Urothelium cell line (cell line): ENCODE results near the gene WWTR1.
A peak's percentile ranks its signal among the peaks of the same experiment; 100 is the strongest.

Experiments
- DNase-seq: peaks from one replicate; pipeline ENCODE4 v3.0.0; 2011; ENCODE audit warnings: low spot score, mixed read lengths
- FAIRE-seq: peaks from 2 replicates; lab custom pipeline; 2011; peaks lifted over from hg19 to GRCh38; lab: Jason Lieb, UNC

Gene WWTR1

GRCh38 chr3:149572796-149573414 is 84.9 kb downstream of the WWTR1 start:
- FAIRE-seq (no peak), DNase-seq (no peak)

- FAIRE-seq (no peak), DNase-seq (no peak)
These were observed 86.4 kb downstream of the WWTR1 start for GRCh38 chr3:149571381-149571780.

- FAIRE-seq: no peak
- DNase-seq: no peak
These were observed 87.8 kb downstream of the WWTR1 start for GRCh38 chr3:149570016-149570415.

- DNase-seq (no peak), FAIRE-seq (no peak)
These were observed 90.4 kb downstream of the WWTR1 start for GRCh38 chr3:149567381-149567780.

GRCh38 chr3:149566292-149566975 is 91.4 kb downstream of the WWTR1 start:
- no peak for DNase-seq
- no peak for FAIRE-seq

- FAIRE-seq: no peak
- DNase-seq: no peak
These were observed 93.7 kb downstream of the WWTR1 start for GRCh38 chr3:149564079-149564478.

GRCh38 chr3:149563114-149563513 is 94.7 kb downstream of the WWTR1 start:
- DNase-seq (no peak), FAIRE-seq (no peak)

GRCh38 chr3:149560617-149561016 is 97.2 kb downstream of the WWTR1 start:
- DNase-seq (no peak), FAIRE-seq (no peak)

GRCh38 chr3:149560001-149560400 is 97.8 kb downstream of the WWTR1 start:
- no peak for FAIRE-seq
- DNase-seq: no peak

- DNase-seq (no peak), FAIRE-seq (no peak)
These were observed 98.3 kb downstream of the WWTR1 start for GRCh38 chr3:149559525-149559924.

GRCh38 chr3:149555927-149556326 is 101.9 kb downstream of the WWTR1 start:
- DNase-seq (no peak), FAIRE-seq (no peak)

GRCh38 chr3:149554826-149555225 is 103.0 kb downstream of the WWTR1 start:
- DNase-seq (peak; percentile 30), FAIRE-seq (no peak)

GRCh38 chr3:149553781-149554451 is 103.9 kb downstream of the WWTR1 start:
- DNase-seq (no peak), FAIRE-seq (no peak)

GRCh38 chr3:149552700-149553099 is 105.1 kb downstream of the WWTR1 start:
- FAIRE-seq (no peak), DNase-seq (no peak)

- no peak for DNase-seq
- FAIRE-seq: no peak
These were observed 106.3 kb downstream of the WWTR1 start for GRCh38 chr3:149551500-149551899.

- FAIRE-seq (no peak), DNase-seq (no peak)
These were observed 109.2 kb downstream of the WWTR1 start for GRCh38 chr3:149548669-149549065.

- no peak for DNase-seq
- no peak for FAIRE-seq
These were observed 109.7 kb downstream of the WWTR1 start for GRCh38 chr3:149547954-149548668.

GRCh38 chr3:149547413-149547812 is 110.4 kb downstream of the WWTR1 start:
- no peak for DNase-seq
- FAIRE-seq: no peak

GRCh38 chr3:149545049-149545448 is 112.8 kb downstream of the WWTR1 start:
- FAIRE-seq (no peak), DNase-seq (no peak)

- no peak for DNase-seq
- no peak for FAIRE-seq
These were observed 115.2 kb downstream of the WWTR1 start for GRCh38 chr3:149542375-149543312.
